ENCODE measurements around the gene CHMP6. TPM values are rescaled to one million over a fixed set of nuclear protein-coding genes. Genes with fewer than 3 reads are reported as not detected.
A peak's percentile ranks its signal among the peaks of the same experiment; 100 is the strongest.

CHMP6 gene
- total RNA-seq, 1 donor = 21.4 TPM

DNA sequence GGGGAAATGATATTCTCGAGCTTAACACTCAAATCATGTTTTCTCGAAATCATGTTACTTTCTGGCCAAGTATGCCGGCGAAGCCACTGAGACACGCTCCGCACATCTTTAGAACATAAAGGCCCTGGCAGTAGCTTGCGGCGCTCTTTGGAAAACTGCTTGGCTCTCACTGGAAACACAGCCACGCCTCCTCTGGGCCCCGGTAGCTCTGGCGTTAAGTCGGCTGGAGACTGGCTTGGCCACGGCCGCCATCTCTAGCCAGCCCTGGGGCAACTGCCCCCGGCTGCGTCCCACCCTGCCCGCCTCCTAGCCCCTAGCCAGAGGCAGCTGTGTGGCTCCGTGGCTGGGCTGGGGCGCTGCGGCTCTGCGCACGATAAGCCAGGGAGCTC lies 34.1 kb downstream of the CHMP6 start:
- no peak overlapping the region for H3K4me3 ChIP-seq (ENCODE audit: insufficient read depth, low read length)
- peak; percentile 77 for DNase-seq (ENCODE audit: insufficient read length, low spot score, missing footprints)
- no peaks in the 10 kb centered on the region for H3K36me3 ChIP-seq (ENCODE audit: insufficient read depth, low read length)
- no peak overlapping the region for H3K4me2 ChIP-seq (ENCODE audit: insufficient read depth, low read length)
- no peak overlapping the region for H2AFZ ChIP-seq (ENCODE audit: low read length)
- H3K9me3 ChIP-seq (ENCODE audit: low read depth, low read length) = no peaks in the 10 kb centered on the region
- TF ChIP-seq, protein P1, sequence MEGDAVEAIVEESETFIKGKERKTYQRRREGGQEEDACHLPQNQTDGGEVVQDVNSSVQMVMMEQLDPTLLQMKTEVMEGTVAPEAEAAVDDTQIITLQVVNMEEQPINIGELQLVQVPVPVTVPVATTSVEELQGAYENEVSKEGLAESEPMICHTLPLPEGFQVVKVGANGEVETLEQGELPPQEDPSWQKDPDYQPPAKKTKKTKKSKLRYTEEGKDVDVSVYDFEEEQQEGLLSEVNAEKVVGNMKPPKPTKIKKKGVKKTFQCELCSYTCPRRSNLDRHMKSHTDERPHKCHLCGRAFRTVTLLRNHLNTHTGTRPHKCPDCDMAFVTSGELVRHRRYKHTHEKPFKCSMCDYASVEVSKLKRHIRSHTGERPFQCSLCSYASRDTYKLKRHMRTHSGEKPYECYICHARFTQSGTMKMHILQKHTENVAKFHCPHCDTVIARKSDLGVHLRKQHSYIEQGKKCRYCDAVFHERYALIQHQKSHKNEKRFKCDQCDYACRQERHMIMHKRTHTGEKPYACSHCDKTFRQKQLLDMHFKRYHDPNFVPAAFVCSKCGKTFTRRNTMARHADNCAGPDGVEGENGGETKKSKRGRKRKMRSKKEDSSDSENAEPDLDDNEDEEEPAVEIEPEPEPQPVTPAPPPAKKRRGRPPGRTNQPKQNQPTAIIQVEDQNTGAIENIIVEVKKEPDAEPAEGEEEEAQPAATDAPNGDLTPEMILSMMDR (IDR thresholded peaks at IDR 0.05; ENCODE audit: extremely low read depth, low read depth, low read length) = no peak
- no peaks in the 10 kb centered on the region for H4K20me1 ChIP-seq (ENCODE audit: insufficient read depth, low read length)
- H3K27me3 ChIP-seq (ENCODE audit: insufficient read depth, low read length) = peaks cover 40% of the 10 kb centered on the region
- no peak overlapping the region for H3K27ac ChIP-seq (ENCODE audit: low read depth, low read length)
- H3K4me1 ChIP-seq (ENCODE audit: insufficient read depth, low read length) = no peaks in the 10 kb centered on the region
- H3K79me2 ChIP-seq (ENCODE audit: insufficient read depth, low read length) = no peaks in the 10 kb centered on the region

DNA sequence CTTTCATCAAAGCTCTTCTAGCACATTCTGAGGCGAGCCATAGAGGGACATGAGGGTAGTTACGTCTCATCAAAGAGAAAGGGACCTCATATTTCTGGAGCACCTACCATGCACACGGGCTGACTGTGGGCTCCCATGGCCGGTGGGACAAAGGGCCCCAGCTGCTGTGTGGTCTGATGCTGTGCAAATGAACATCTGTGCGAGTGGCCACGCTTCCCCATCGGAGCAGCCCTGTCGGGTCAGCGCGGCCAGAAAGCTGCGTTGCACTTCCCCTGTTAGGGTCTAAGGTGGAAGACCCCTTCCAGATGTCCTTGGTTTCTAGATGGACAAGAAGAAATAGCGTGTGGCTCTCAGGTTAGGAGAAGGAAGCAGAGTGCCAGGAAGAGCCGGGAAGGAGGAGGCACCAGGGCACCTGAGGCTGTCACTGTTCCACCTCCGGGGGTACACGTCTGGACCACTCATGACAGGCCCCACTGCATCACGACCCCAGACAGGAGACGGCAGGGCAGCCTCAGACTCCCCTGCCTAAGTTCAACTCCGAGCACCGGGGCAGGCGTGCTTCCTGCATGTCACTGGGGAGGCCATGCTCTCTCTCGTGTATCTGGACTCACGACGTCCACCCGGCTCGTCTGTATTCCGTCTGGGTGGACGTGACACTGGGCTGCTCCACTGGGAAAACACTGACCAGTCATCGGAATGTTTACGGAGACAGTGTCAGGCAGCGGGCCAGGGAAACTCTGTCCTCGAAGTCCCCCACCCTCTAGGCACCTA lies 34.8 kb downstream of the CHMP6 start:
- Histone ChIP-seq H3K79me2 (ENCODE audit: insufficient read depth, low read length) (no peaks in the 10 kb centered on the region), H3K4me3 (ENCODE audit: insufficient read depth, low read length) (no peak overlapping the region), H3K27ac (ENCODE audit: low read depth, low read length) (no peak overlapping the region), H2AFZ (ENCODE audit: low read length) (no peak overlapping the region), H3K36me3 (ENCODE audit: insufficient read depth, low read length) (no peaks in the 10 kb centered on the region), H3K4me1 (ENCODE audit: insufficient read depth, low read length) (no peaks in the 10 kb centered on the region), H4K20me1 (ENCODE audit: insufficient read depth, low read length) (peaks cover 2% of the 10 kb centered on the region), H3K9me3 (ENCODE audit: low read depth, low read length) (no peaks in the 10 kb centered on the region), H3K27me3 (ENCODE audit: insufficient read depth, low read length) (peaks cover 40% of the 10 kb centered on the region), H3K4me2 (ENCODE audit: insufficient read depth, low read length) (no peak overlapping the region)
- TF ChIP-seq, protein P1 (IDR thresholded peaks at IDR 0.05; ENCODE audit: extremely low read depth, low read depth, low read length) = no peak
- peak; percentile 63 for DNase-seq (ENCODE audit: insufficient read length, low spot score, missing footprints)

DNA sequence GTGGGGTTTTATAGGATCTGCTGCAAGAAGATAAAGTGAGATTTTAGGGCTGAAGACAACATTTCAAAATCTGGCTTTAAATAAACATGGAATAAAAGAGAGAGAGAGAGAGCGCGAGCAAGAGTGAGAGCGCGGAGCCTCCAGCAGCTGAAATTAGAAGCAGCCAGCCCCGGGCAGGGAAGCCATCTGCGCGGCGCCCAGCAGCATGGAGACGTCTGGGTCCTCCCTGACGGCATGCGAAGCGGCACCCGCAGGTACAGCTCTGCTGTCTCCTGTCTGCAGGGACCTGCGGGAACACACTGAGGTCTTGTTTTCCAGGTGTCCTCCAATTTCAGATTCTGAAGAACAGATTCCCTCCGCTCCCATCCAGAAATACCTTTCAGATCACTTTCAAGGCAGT lies 35.4 kb downstream of the CHMP6 start:
- H3K27me3 ChIP-seq (ENCODE audit: insufficient read depth, low read length) = peaks cover 40% of the 10 kb centered on the region
- no peaks in the 10 kb centered on the region for H3K9me3 ChIP-seq (ENCODE audit: low read depth, low read length)
- no peaks in the 10 kb centered on the region for H3K36me3 ChIP-seq (ENCODE audit: insufficient read depth, low read length)
- TF ChIP-seq, protein P1 (IDR thresholded peaks at IDR 0.05; ENCODE audit: extremely low read depth, low read depth, low read length) = no peak
- H3K27ac ChIP-seq (ENCODE audit: low read depth, low read length) = no peak overlapping the region
- H3K4me2 ChIP-seq (ENCODE audit: insufficient read depth, low read length) = no peak overlapping the region
- no peak overlapping the region for H2AFZ ChIP-seq (ENCODE audit: low read length)
- peaks cover 2% of the 10 kb centered on the region for H4K20me1 ChIP-seq (ENCODE audit: insufficient read depth, low read length)
- peak; percentile 60 for DNase-seq (ENCODE audit: insufficient read length, low spot score, missing footprints)
- H3K4me3 ChIP-seq (ENCODE audit: insufficient read depth, low read length) = no peak overlapping the region
- no peaks in the 10 kb centered on the region for H3K79me2 ChIP-seq (ENCODE audit: insufficient read depth, low read length)
- no peaks in the 10 kb centered on the region for H3K4me1 ChIP-seq (ENCODE audit: insufficient read depth, low read length)

DNA sequence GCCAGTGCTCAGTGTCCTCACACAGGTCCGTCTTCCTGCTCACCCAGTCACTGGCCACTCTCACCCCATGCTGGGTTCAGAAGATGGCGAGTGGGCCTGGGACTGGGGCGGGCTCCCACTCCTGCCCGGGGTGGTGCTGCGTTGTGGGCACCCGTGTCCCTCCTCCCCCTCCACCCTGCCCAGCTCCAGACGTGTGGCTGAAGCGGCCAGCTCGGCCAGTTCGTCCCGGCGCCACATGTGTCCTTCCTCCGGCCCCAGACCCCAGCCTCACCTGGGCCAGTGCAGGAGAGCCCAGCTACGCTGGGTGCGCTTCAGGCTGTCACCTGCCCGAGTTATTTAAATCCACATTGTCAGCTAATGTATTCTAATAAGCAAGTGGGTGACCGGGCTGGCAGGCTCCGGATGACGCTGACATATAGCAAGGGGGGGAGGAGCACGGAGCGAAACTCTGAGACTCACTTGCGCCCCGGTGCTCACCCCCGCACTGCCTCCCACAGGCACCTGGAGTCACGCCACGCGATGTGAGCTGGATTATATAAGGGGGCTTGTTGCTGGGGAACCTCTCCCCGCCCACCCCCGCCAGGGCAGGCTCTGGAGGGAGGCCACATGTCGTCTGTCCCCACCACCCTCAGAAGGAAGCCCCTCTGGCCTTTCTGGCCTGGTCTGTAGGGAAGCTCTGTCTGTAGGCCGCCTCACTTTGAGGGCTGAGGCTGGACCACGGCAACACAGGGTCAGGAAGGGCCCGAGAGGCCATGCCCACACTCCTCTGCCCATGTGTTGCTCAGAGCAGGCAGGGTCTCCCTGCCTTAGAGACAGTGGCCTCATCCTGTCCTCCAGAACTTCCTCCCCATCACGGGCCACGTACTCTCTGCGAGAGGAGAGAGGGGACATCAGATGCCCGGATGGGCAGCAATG lies 36.2 kb downstream of the CHMP6 start:
- H3K79me2 ChIP-seq (ENCODE audit: insufficient read depth, low read length) = no peaks in the 10 kb centered on the region
- H3K9me3 ChIP-seq (ENCODE audit: low read depth, low read length) = no peaks in the 10 kb centered on the region
- no peak overlapping the region for H3K4me2 ChIP-seq (ENCODE audit: insufficient read depth, low read length)
- DNase-seq (ENCODE audit: insufficient read length, low spot score, missing footprints) = peak; percentile 68
- H3K36me3 ChIP-seq (ENCODE audit: insufficient read depth, low read length) = peaks cover 7% of the 10 kb centered on the region
- TF ChIP-seq, protein P1 (IDR thresholded peaks at IDR 0.05; ENCODE audit: extremely low read depth, low read depth, low read length) = no peak
- no peak overlapping the region for H3K4me3 ChIP-seq (ENCODE audit: insufficient read depth, low read length)
- no peak overlapping the region for H2AFZ ChIP-seq (ENCODE audit: low read length)
- H4K20me1 ChIP-seq (ENCODE audit: insufficient read depth, low read length) = peaks cover 5% of the 10 kb centered on the region
- peaks cover 40% of the 10 kb centered on the region for H3K27me3 ChIP-seq (ENCODE audit: insufficient read depth, low read length)
- no peak overlapping the region for H3K27ac ChIP-seq (ENCODE audit: low read depth, low read length)
- H3K4me1 ChIP-seq (ENCODE audit: insufficient read depth, low read length) = no peaks in the 10 kb centered on the region
